SK-N-SH (cell line): ENCODE measurements around the gene WHRN. TPM values are rescaled to one million over a fixed set of nuclear protein-coding genes. Genes with fewer than 3 reads are reported as not detected.

Experiments used
- CTCF ChIA-PET: fragments of 300-600, 350-600 bp; formaldehyde crosslinking; extraction: SDS; loops from one replicate; lab custom pipeline; 2021; lab: Yijun Ruan, JAX
- POLR2A ChIA-PET: fragments of 350-600 bp; sonication (Branson Sonifier 250); formaldehyde crosslinking; extraction: SDS; loops from one replicate; lab custom pipeline; 2020; ENCODE audit warnings: antibody characterized with exemption, inconsistent platforms; lab: Yijun Ruan, JAX
- DNase-seq: peaks from one replicate; pipeline ENCODE4 v3.0.0; 2012
- H2AFZ ChIP-seq: fragments of 200-600 bp; sonication (generic); 2 replicates; pipeline ENCODE4 v1.8.1; 2016; ENCODE audit warnings: antibody characterized with exemption, mild to moderate bottlenecking, low read depth
- H3F3A ChIP-seq: fragments of 200-600 bp; sonication (generic); replicated peaks from 2 replicates; pipeline ENCODE3; 2016; ENCODE audit warnings: antibody characterized with exemption, mild to moderate bottlenecking; ENCODE audit not compliant: insufficient read depth
- H3K27ac ChIP-seq, 2 experiments: fragments of 200-500 bp in 1 of 2; fragments of 200-600 bp in 1 of 2; sonication (Bioruptor generic) in 1 of 2; sonication (generic), shearing (Covaris generic) in 1 of 2; 2 replicates each; pipeline versions ENCODE4 v1.5.1 to v1.6.1; 2014 to 2016; ENCODE audit warnings: low read depth in 2 of 2, inconsistent platforms in 1 of 2, low read length in 1 of 2, mild to moderate bottlenecking in 1 of 2, mixed read lengths in 1 of 2
- H3K27me3 ChIP-seq: fragments of 200-600 bp; sonication (generic), shearing (Covaris generic); 2 replicates; pipeline ENCODE4 v1.6.1; 2016; ENCODE audit warnings: mixed run types; ENCODE audit not compliant: insufficient read depth
- H3K36me3 ChIP-seq, 2 experiments: fragments of 200-500 bp in 1 of 2; fragments of 200-600 bp in 1 of 2; sonication (Bioruptor generic) in 1 of 2; sonication (generic) in 1 of 2; replicated peaks in 1 of 2; 2 replicates each; pipeline versions ENCODE3 to v1.5.1; 2014 to 2016; ENCODE audit warnings: low read length in 1 of 2, mild to moderate bottlenecking in 1 of 2; ENCODE audit not compliant: insufficient read depth in 2 of 2, control insufficient read depth in 1 of 2
- H3K4me1 ChIP-seq, 2 experiments: fragments of 200-500 bp in 1 of 2; fragments of 200-600 bp in 1 of 2; sonication (Bioruptor generic) in 1 of 2; sonication (generic), shearing (Covaris generic) in 1 of 2; 2 replicates each; pipeline versions ENCODE4 v1.5.1 to v1.6.1; 2014 to 2016; ENCODE audit warnings: low read depth in 1 of 2, low read length in 1 of 2, mixed run types in 1 of 2; ENCODE audit not compliant: insufficient read depth in 2 of 2, control insufficient read depth in 1 of 2
- H3K4me2 ChIP-seq: fragments of 200-600 bp; sonication (generic), shearing (Covaris generic); 2 replicates; pipeline ENCODE4 v1.6.1; 2017; ENCODE audit warnings: mixed run types
- H3K4me3 ChIP-seq, 2 experiments: fragments of 200-500 bp in 1 of 2; fragments of 200-600 bp in 1 of 2; sonication (Bioruptor generic) in 1 of 2; sonication (generic), shearing (Covaris generic) in 1 of 2; 2 replicates each; pipeline versions ENCODE4 v1.5.1 to v1.8.1; 2014 to 2016; ENCODE audit warnings: low read depth in 2 of 2, inconsistent platforms in 1 of 2, low read length in 1 of 2, mild to moderate bottlenecking in 1 of 2, mixed read lengths in 1 of 2, moderate library complexity in 1 of 2
- H3K79me2 ChIP-seq: fragments of 200-600 bp; sonication (generic); 2 replicates; pipeline ENCODE4 v1.8.1; 2017; ENCODE audit warnings: mild to moderate bottlenecking; ENCODE audit not compliant: insufficient read depth
- H3K9ac ChIP-seq: fragments of 200-600 bp; sonication (generic); 2 replicates; pipeline ENCODE4 v1.6.1; 2017; ENCODE audit warnings: mixed run types
- H3K9me2 ChIP-seq: fragments of 200-600 bp; sonication (generic); 2 replicates; pipeline ENCODE4 v1.6.1; 2017; ENCODE audit warnings: mixed run types
- H3K9me3 ChIP-seq: fragments of 200-600 bp; sonication (generic); 2 replicates; pipeline ENCODE4 v1.6.1; 2017; ENCODE audit warnings: mixed run types, mild to moderate bottlenecking, moderate library complexity
- H4K20me1 ChIP-seq: fragments of 200-600 bp; sonication (generic); 2 replicates; pipeline ENCODE4 v1.6.1; 2017; ENCODE audit warnings: mild to moderate bottlenecking, mixed run types; ENCODE audit not compliant: insufficient read depth
- CHD2 ChIP-seq: fragments of 150-350 bp; IDR thresholded peaks from 2 replicates; pipeline ENCODE4 v1.6.1; 2018; ENCODE audit warnings: low read length; ENCODE audit not compliant: partially characterized antibody
- CTCF ChIP-seq: fragments of 200-600 bp; sonication (generic); IDR thresholded peaks from 2 replicates; pipeline ENCODE4 v1.6.1; 2017; ENCODE audit warnings: antibody characterized with exemption, mild to moderate bottlenecking, moderate library complexity
- EZH2phosphoT487 ChIP-seq: fragments of 200-600 bp; sonication (generic); IDR thresholded peaks from 2 replicates; pipeline ENCODE4 v1.6.1; 2017; ENCODE audit warnings: low read depth, mixed run types, mild to moderate bottlenecking, antibody characterized with exemption, moderate library complexity, borderline replicate concordance
- FOSL2 ChIP-seq: IDR thresholded peaks from 2 replicates; pipeline ENCODE4 v1.4.0; 2012; ENCODE audit warnings: low read depth, mild to moderate bottlenecking, moderate library complexity, borderline replicate concordance
- FOXJ3 ChIP-seq: sonication (generic); formaldehyde crosslinking; IDR thresholded peaks from 2 replicates; pipeline ENCODE4 v1.5.1; 2020; ENCODE audit warnings: mild to moderate bottlenecking, missing genetic modification reagents
- GABPA ChIP-seq: IDR thresholded peaks from 2 replicates; pipeline ENCODE4 v1.4.0; 2012; ENCODE audit warnings: low read depth, mild to moderate bottlenecking
- GATA2 ChIP-seq: sonication (generic); formaldehyde crosslinking; IDR thresholded peaks from 2 replicates; pipeline ENCODE4 v1.5.0; 2020; ENCODE audit warnings: mild to moderate bottlenecking, missing genetic modification reagents
- IRF3 ChIP-seq: fragments of 150-350 bp; IDR thresholded peaks from 2 replicates; pipeline ENCODE4 v1.6.1; 2016; ENCODE audit warnings: mild to moderate bottlenecking, low read depth, low read length
- MAX ChIP-seq: IDR thresholded peaks from 2 replicates; pipeline ENCODE4 v1.4.0; 2012; ENCODE audit warnings: low read depth
- MEF2A ChIP-seq: IDR thresholded peaks from 2 replicates; pipeline ENCODE4 v1.4.0; 2012; ENCODE audit warnings: low read depth, borderline replicate concordance
- NRF1 ChIP-seq: IDR thresholded peaks from 2 replicates; pipeline ENCODE4 v1.6.1; 2012; ENCODE audit warnings: low read depth, mild to moderate bottlenecking, low read length
- PBX3 ChIP-seq: IDR thresholded peaks from 2 replicates; pipeline ENCODE4; 2012
- RAD21 ChIP-seq: IDR thresholded peaks from 2 replicates; pipeline ENCODE4 v1.6.1; 2012; ENCODE audit warnings: mild to moderate bottlenecking, low read length
- RFX5 ChIP-seq: IDR thresholded peaks from 2 replicates; pipeline ENCODE4 v1.6.1; 2012; ENCODE audit warnings: mild to moderate bottlenecking, improper control_type of control experiment, low read length
- SMC3 ChIP-seq: IDR thresholded peaks from 2 replicates; pipeline ENCODE4 v1.6.1; 2012; ENCODE audit warnings: low read depth, low read length, improper control_type of control experiment
- USF1 ChIP-seq: IDR thresholded peaks from 2 replicates; pipeline ENCODE4 v1.4.0; 2012; ENCODE audit warnings: low read depth, borderline replicate concordance
- USF2 ChIP-seq: fragments of 150-350 bp; IDR thresholded peaks from 2 replicates; pipeline ENCODE4 v1.6.1; 2017; ENCODE audit warnings: antibody characterized with exemption, low read length, low read depth, borderline replicate concordance
- YY1 ChIP-seq: IDR thresholded peaks from 2 replicates; pipeline ENCODE4 v1.4.0; 2012; ENCODE audit warnings: low read depth, mild to moderate bottlenecking
- WGBS: methylation state at CpG from one replicate; pipeline ENCODE4 v1.1.6; 2017; ENCODE audit warnings: low lambda C conversion rate; 5-methylcytosine and 5-hydroxymethylcytosine counted together
- polyA plus RNA-seq, 3 experiments: library from polyadenylated mRNA; depleted of rRNA; stranded (reverse); fragments of >200 nt; gene quantifications; 2 replicates each; pipeline ENCODE4 v1.2.3, GENCODE V29; 2012

The WHRN gene
- polyA plus RNA-seq, 1 of the 3 experiments (the other 2 are of a cell fraction), result 4.6 TPM

- H3K36me3 ChIP-seq, result no peaks in the 10 kb centered on the region
- H2AFZ ChIP-seq, result no peak overlapping the region
- H3K27ac ChIP-seq, result no peak overlapping the region
- no peaks in the 10 kb centered on the region for H3K9me2 ChIP-seq
- CTCF ChIA-PET, result no interaction called here
- H3K27me3 ChIP-seq, result peaks cover 16% of the 10 kb centered on the region; the same call in 1 of the 2 replicates
- H3K9ac ChIP-seq, result no peak overlapping the region
- no peaks in the 10 kb centered on the region for H3K4me1 ChIP-seq
- TF ChIP-seq PBX3 (no peak), EZH2phosphoT487 (no peak), USF1 (no peak), FOXJ3 (no peak), MAX (no peak), USF2 (no peak), MEF2A (no peak), SMC3 (no peak), GABPA (no peak), CHD2 (no peak), NRF1 (no peak), GATA2 (CRISPR knock-in tag) (no peak), FOSL2 (no peak), RFX5 (no peak), RAD21 (no peak), YY1 (no peak), CTCF (no peak), IRF3 (no peak)
- peaks cover 7% of the 10 kb centered on the region for H3F3A ChIP-seq
- no peaks in the 10 kb centered on the region for H3K9me3 ChIP-seq
- WGBS, result 65% methylated on average over 6 of the region's 7 CpGs
- POLR2A ChIA-PET, result no interaction called here
- no peaks in the 10 kb centered on the region for H4K20me1 ChIP-seq
- no peak overlapping the region for H3K4me3 ChIP-seq
- no peaks in the 10 kb centered on the region for H3K79me2 ChIP-seq
- no peak for DNase-seq
- H3K4me2 ChIP-seq, result no peak overlapping the region
These were observed 19.0 kb upstream of the WHRN start for GRCh38 chr9:114524247-114524681.
